HG03066 (cell line): Measurements from ENCODE around the gene TTC34.
A peak's percentile ranks its signal among the peaks of the same experiment; 100 is the strongest.

Source experiments
- ATAC-seq: cut with Tn5 transposase; IDR thresholded peaks from one replicate; pipeline ENCODE4 v1.9.1; 2021; ENCODE audit warnings: low read depth; ENCODE audit not compliant: unreplicated experiment

The TTC34 gene

GRCh38 chr1:2595261-2595811, 206.2 kb downstream of the TTC34 start:
- ATAC-seq = no peak

GRCh38 chr1:2594641-2595131, 206.8 kb downstream of the TTC34 start:
- ATAC-seq = no peak

DNA sequence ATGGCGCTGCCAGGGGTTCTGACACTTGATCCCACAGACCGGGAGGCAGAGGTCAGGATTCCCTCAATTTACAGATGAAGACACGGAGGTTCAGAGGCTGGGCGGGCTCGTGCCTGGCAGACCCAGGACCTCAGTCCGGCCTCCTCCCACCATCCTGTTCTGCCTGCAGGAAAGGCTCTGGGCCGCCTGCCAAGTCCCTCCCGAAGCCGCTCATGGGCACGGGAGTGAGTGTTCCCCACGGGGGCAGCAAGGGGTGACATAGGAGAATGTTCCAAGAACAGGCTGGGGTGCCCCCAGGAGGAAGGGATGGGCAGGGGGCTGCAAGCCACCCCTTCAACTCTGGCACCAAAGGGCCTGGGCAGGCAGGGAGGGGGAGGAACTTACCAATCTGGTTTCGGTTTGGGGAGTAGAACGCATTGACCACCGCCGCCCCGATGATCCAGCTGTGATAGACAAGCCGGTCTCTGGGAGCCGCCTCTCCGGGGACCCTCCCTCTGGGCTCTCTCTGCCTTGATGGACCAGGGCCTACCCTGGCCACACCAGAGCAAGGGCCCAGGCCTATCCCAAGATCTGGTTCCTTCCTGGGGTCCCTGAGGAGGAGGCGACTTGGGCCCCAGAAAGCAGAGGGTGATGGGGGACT, 207.4 kb downstream of the TTC34 start:
- no peak for ATAC-seq

DNA sequence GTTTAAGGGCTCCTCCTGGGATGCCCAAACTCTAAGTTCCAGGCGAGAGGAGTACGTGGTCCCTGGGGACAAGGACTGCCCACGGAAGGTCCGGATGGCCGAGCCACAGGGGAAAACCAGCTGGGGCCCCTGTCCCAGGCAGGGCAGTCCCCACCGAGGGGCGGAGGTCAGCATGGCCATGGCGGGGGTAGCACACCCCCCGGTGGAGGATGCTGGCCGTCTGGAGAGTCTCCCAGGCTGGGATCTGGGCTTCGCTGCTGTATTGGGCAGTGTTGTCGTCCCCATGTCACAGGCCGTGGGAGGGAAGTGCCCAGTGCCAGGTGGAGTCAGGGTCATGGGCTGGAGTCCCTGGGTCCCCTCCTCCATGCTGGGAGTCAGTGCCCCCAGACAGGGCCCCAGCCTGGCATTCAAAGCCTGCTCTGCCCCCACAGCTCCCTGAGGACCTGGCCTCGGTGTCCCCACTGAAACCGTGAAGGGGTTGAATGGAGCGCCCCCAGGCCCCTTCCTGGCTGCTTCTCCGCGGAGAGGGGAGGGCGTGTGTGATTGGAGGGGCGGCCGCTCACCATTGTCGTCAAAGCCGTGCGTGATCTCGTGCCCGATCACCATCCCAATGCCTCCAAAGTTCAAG, 208.1 kb downstream of the TTC34 start:
- ATAC-seq = no peak

DNA sequence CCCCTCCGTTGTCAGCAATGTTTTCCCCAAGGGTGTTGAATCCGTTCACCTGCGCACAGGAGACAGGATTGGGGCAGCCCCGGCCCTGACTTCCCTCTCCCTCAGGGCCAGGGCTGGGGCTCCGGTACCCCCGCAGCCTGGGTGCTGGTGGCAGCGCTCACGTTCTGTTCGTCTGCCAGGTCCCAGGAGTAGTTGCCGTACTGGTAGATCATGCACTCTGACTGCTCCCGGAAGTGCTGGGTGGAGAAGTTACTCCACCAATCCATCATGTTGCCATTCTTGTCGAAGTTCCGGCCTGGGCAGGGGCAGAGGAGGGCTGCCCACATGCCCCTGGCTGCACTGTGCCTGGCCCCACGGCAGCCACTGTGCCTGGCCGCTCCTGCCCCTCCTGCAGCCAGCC, 208.8 kb downstream of the TTC34 start:
- ATAC-seq = no peak

DNA sequence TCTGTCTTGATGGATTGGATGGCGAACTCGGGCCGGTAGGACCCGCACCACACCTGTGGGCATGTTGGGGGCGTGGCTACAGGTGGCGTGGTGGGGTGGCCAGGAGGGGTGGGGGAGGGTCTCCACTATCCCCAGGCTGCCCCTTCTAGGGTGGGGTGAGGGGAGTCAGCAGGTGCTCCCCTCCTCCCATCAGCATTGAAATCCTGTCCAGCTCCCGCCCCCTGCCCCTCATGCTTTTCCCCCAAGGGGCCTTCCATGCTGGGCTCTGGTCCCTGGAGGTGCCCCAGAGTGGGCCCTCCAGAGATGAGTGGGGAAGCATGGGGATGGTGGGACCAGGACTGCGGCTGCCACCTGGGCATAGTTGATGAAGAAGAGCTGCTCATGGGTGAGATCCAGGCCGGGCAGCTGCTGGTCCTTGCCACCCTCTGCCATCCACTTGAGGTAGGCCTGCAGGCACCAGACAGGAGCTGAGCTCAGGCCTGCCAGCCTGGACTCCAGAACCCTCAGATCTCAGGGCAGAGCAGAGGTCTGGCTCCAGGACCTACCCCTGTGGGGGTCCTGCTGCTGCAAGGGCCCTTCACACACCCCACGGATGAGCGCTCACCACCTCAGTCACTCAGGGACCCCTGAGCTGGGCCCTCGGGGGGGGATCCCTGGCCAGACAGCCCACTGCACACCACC, 209.8 kb downstream of the TTC34 start:
- ATAC-seq = no peak

- no peak for ATAC-seq
Measured at GRCh38 chr1:2591233-2591580, 210.3 kb downstream of the TTC34 start.

DNA sequence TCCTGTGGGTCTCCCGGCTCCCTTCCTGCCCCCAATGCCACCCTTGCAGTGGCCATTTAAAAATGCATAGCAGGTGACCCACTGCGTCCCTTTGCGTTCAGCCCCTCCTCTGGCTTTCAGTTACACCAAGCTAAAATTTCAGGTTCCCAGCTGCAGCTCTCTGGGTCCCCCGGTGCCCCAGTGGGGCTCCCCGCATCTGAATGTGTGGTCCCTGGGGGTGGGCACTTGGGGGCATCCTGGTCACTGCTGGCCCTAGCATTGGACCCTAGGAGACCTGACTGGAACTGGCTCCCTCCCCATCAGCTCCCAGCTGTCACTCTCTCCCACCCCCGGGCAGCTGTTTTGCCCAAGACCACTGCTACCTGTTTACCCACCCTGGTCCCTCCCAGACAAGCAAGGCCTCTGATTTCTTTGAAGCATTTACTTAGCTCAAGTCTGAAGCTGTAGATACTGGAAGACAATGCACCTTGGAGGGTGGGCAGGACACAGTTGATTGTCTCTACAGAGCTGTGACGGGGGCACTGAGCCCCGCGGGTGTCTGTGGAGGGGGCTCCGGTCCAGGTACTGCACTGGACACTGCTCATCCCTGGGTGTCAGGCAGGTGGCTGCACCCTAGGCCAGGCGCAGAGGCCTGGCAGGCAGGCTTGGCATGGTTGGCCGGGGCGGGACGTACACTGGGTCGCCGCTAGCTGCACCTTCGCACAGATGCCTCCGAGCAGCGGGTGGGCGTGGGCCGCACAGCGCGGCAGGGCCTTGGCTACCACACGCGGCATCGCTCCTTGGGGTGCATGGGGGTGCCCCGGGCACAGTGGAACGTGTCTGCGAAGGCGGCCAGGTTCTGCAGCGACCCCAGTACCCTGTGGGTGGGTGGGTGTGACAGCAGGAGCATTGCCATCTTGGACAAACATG, 211.0 kb downstream of the TTC34 start:
- no peak for ATAC-seq

- ATAC-seq = no peak
Measured at GRCh38 chr1:2589431-2590232, 211.9 kb downstream of the TTC34 start.

DNA sequence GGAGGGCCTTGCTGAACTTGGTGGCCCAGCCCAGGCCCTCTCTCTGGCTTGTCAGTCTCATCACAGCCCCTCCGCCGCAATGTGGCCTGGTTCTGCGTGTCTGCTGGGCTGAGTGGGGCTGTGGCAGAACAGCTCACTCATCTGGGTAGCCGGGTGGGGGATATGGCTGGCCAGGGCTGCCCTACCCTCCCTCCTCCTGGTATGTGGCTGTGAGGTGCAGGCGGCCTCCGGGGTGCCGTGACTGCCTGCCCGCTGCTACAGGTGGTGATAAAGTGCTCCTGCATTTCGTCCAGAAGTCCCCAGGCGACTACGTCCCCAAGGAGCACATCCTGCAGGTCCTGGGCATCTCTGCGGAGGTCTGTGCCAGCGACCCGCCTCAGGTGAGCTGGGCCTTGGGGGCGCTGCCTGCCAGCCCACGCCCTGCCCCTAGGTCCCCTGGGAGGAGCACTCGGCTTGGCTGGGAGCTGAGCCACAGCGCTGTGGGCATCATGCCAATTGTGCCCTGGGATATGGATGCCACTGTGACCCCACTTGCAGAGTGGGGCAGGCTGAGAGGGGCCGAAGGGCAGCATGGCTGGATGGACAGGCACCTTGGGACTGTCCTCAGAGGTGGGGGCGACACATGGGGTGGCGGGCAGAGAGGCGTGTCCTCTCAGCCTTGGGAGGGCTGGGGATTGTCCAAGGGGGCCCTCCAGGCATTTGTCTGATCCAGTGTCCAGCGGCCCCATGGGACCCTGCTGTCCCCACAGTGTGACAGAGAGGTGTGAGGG, 212.6 kb downstream of the TTC34 start:
- ATAC-seq = no peak

- ATAC-seq = no peak
Measured at GRCh38 chr1:2587860-2588571, 213.5 kb downstream of the TTC34 start.

DNA sequence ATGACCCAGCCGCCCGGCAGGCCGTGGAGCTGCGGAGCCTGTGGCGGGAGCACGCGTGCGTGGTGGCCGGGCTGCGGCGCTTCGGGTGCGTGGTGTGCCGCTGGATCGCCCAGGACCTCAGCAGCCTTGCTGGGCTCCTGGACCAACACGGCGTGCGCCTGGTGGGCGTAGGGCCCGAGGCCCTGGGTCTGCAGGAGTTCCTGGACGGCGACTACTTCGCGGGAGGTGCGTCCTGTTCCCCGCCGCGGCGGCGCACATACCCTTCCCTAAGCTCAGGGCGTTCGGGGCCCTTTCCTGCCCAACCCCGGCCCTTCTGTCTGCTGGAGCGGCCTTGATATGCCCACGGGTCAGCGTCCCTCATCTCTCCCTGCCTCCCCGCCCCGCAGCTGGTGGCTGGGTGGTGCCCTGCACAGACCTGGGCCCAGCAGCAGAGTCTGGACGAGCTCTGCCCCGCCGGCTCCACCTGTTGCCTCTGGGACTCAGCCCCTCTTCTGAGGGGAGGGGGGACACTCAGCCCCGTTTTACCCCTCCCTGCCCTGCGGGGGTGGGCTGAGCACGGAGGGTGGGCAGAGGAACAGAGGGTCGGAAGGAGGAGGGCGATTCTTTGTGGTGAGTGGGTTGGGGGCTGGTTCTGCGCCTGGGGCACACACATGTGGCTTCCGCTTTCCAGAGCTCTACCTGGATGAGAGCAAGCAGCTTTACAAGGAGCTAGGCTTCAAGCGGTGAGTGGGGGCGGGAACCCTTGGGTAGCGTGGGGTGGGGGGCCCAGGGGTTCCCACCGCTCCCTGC, 214.2 kb downstream of the TTC34 start:
- ATAC-seq = no peak

GRCh38 chr1:2586154-2587070, 215.1 kb downstream of the TTC34 start, which contains the start of gene PRXL2B:
TSS of gene PRXL2B (plus strand) at chr1:2586777. CDS start at chr1:2586886, 109 bp downstream.
- ATAC-seq = peak; percentile 56
